ENCODE results near the gene OBSCN. TPM values are rescaled to one million over a fixed set of nuclear protein-coding genes. Genes with fewer than 3 reads are reported as not detected.

OBSCN gene
- total RNA-seq, 1 experiment from 2014 or later: 5.6 TPM

DNA sequence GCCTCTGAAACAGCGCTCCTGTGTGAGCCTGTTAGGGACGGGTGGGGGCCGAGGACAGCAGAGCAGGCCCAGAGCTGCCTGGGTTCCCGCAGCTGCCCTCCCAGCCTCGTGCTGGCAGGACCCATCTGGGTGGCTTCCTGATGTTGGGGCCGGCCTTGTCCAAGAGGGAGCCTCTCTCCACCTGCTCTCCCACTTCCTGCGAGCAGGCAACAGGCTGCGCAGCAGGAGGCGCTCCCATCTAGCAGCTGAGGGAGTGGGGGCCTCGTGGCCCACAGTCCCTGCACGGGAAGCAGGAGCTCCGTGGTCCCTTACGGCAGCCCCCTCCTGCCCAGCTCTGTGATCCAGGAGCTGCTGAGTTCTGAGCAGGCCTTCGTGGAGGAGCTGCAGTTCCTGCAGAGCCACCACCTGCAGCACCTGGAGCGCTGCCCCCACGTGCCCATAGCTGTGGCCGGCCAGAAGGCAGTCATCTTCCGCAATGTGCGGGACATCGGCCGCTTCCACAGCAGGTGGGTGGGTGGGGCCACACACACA lies 130.7 kb downstream of the OBSCN start:
- Mint-ChIP-seq H3K4me1 (ENCODE audit: low read depth, unreplicated experiment) (no peaks in the 10 kb centered on the region), H3K4me3 (ENCODE audit: unreplicated experiment) (no peak overlapping the region), H3K9me3 (ENCODE audit: unreplicated experiment) (no peaks in the 10 kb centered on the region), H3K27me3 (ENCODE audit: insufficient read depth, unreplicated experiment) (no peaks in the 10 kb centered on the region), H3K36me3 (ENCODE audit: insufficient read depth, unreplicated experiment) (no peaks in the 10 kb centered on the region), H3K27ac (ENCODE audit: unreplicated experiment) (no peak overlapping the region)
- BruUV-seq (replicated peaks): no TSS peak
- TF ChIP-seq, protein P1, sequence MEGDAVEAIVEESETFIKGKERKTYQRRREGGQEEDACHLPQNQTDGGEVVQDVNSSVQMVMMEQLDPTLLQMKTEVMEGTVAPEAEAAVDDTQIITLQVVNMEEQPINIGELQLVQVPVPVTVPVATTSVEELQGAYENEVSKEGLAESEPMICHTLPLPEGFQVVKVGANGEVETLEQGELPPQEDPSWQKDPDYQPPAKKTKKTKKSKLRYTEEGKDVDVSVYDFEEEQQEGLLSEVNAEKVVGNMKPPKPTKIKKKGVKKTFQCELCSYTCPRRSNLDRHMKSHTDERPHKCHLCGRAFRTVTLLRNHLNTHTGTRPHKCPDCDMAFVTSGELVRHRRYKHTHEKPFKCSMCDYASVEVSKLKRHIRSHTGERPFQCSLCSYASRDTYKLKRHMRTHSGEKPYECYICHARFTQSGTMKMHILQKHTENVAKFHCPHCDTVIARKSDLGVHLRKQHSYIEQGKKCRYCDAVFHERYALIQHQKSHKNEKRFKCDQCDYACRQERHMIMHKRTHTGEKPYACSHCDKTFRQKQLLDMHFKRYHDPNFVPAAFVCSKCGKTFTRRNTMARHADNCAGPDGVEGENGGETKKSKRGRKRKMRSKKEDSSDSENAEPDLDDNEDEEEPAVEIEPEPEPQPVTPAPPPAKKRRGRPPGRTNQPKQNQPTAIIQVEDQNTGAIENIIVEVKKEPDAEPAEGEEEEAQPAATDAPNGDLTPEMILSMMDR (IDR thresholded peaks at IDR 0.05; ENCODE audit: insufficient read depth in 1 of 2, low read depth in 1 of 2, low read length in 1 of 2, severe bottlenecking in 1 of 2, unreplicated experiment in 1 of 2): no peak
- Histone ChIP-seq H3K36me3 (ENCODE audit: control insufficient read depth, insufficient read depth, low read length) (no peaks in the 10 kb centered on the region), H3K4me1 (no peaks in the 10 kb centered on the region), H3K27me3 (replicated peaks; ENCODE audit: control insufficient read depth, insufficient read depth, low read length) (no peaks in the 10 kb centered on the region), H3K4me3 (ENCODE audit: low read depth, low read length) (no peak overlapping the region), H3K9me3 (no peaks in the 10 kb centered on the region)
- intact Hi-C loops (cut with micrococcal nuclease; ENCODE audit: unreplicated experiment): no loop called here
- ChIA-PET POLR2A (no interaction called here), CTCF (interaction anchor here (0.7 kb wide), 2 partner anchors 17 to 114 kb away, joined by 3 to 7 read pairs; no protein-coding TSS in a partner anchor)
- DNase-seq: peak in 1 of 2 experiments; percentile 21

DNA sequence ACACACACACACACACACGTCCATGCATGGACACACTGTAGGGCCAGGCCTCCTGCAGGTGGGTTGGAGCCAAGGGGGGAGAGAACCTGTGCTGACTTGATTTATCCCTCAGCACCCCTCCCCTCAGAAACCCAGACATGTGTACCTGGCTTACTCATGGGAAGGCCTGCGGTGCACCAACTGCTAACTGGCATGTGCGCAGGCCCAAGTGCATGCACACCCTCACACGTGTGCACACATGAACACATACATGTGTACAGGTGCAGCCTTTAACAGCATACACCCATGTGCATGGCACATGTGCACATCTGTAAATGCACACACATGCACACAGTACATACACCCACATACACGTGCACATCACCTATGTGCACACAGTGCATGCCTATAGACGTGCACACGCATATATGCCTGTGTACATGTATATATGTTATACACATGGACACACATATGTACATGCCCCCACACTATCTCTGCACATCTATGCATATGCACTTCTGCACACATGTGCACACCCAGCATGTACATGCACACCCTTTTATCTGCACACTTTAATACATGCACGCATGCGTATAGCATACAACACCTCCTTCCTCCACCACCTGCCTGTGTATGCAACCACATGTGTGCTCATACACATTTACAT lies 131.3 kb downstream of the OBSCN start:
- no peaks in the 10 kb centered on the region for H3K36me3 Mint-ChIP-seq (ENCODE audit: insufficient read depth, unreplicated experiment)
- H3K27me3 Mint-ChIP-seq (ENCODE audit: insufficient read depth, unreplicated experiment): no peaks in the 10 kb centered on the region
- H3K9me3 Mint-ChIP-seq (ENCODE audit: unreplicated experiment): no peaks in the 10 kb centered on the region
- no peaks in the 10 kb centered on the region for H3K4me1 ChIP-seq
- H3K4me3 ChIP-seq (ENCODE audit: low read depth, low read length): no peak overlapping the region
- intact Hi-C loops (cut with micrococcal nuclease; ENCODE audit: unreplicated experiment): no loop called here
- peak in 1 of 2 experiments; percentile 17 for DNase-seq
- TF ChIP-seq, protein P1 (IDR thresholded peaks at IDR 0.05; ENCODE audit: insufficient read depth in 1 of 2, low read depth in 1 of 2, low read length in 1 of 2, severe bottlenecking in 1 of 2, unreplicated experiment in 1 of 2): no peak
- POLR2A ChIA-PET: no interaction called here
- BruUV-seq (replicated peaks): no TSS peak
- no peak overlapping the region for H3K27ac Mint-ChIP-seq (ENCODE audit: unreplicated experiment)
- CTCF ChIA-PET: interaction anchor here (0.7 kb wide), 2 partner anchors 16 to 114 kb away, joined by 3 to 7 read pairs; no protein-coding TSS in a partner anchor
- H3K4me3 Mint-ChIP-seq (ENCODE audit: unreplicated experiment): no peak overlapping the region
- no peaks in the 10 kb centered on the region for H3K27me3 ChIP-seq (replicated peaks; ENCODE audit: control insufficient read depth, insufficient read depth, low read length)
- no peaks in the 10 kb centered on the region for H3K36me3 ChIP-seq (ENCODE audit: control insufficient read depth, insufficient read depth, low read length)
- H3K4me1 Mint-ChIP-seq (ENCODE audit: low read depth, unreplicated experiment): no peaks in the 10 kb centered on the region
- no peaks in the 10 kb centered on the region for H3K9me3 ChIP-seq

DNA sequence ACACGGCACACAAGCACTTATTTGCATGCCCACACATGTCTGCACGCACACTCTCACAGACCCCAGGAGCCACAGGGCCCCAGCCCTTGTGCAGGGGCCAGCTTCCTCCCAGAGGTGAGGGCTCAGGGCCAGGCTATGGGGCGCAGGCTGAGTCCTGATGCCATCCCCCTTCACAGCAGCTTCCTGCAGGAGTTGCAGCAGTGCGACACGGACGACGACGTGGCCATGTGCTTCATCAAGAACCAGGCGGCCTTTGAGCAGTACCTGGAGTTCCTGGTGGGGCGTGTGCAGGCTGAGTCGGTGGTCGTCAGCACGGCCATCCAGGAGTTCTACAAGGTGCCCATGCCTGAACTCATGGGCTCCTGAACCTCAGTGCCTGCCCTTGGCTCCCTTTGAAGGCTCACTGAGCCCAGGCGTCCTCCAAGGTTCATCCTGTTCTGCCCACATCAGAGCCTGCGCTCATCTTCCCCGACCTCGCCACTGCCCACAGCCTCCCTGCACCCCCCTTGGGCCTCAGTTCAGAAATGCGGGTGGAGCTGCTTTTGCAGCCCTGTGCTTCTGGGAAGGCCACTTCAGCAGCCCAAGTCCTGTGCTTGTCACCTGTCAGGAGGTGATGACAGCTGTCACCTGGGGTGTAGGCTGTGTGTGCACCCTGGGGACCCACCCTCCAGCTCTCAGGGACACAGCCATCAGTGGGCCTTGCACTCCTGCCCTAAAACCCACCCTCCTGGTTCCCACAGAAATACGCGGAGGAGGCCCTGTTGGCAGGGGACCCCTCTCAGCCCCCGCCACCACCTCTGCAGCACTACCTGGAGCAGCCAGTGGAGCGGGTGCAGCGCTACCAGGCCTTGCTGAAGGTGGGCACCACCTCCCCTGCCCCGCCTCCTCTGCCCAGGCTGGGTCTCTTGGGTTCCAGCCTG lies 132.2 kb downstream of the OBSCN start:
- CTCF ChIA-PET: no interaction called here
- Mint-ChIP-seq H3K9me3 (ENCODE audit: unreplicated experiment) (no peaks in the 10 kb centered on the region), H3K4me3 (ENCODE audit: unreplicated experiment) (no peak overlapping the region), H3K36me3 (ENCODE audit: insufficient read depth, unreplicated experiment) (no peaks in the 10 kb centered on the region), H3K4me1 (ENCODE audit: low read depth, unreplicated experiment) (no peaks in the 10 kb centered on the region), H3K27me3 (ENCODE audit: insufficient read depth, unreplicated experiment) (no peaks in the 10 kb centered on the region), H3K27ac (ENCODE audit: unreplicated experiment) (no peak overlapping the region)
- no peaks in the 10 kb centered on the region for H3K36me3 ChIP-seq (ENCODE audit: control insufficient read depth, insufficient read depth, low read length)
- TF ChIP-seq, protein P1 (IDR thresholded peaks at IDR 0.05; ENCODE audit: insufficient read depth in 1 of 2, low read depth in 1 of 2, low read length in 1 of 2, severe bottlenecking in 1 of 2, unreplicated experiment in 1 of 2): no peak
- no peaks in the 10 kb centered on the region for H3K27me3 ChIP-seq (replicated peaks; ENCODE audit: control insufficient read depth, insufficient read depth, low read length)
- BruUV-seq (replicated peaks): no TSS peak
- intact Hi-C loops (cut with micrococcal nuclease; ENCODE audit: unreplicated experiment): no loop called here
- DNase-seq: peak in 1 of 2 experiments; percentile 24
- POLR2A ChIA-PET: no interaction called here
- no peak overlapping the region for H3K4me3 ChIP-seq (ENCODE audit: low read depth, low read length)
- no peaks in the 10 kb centered on the region for H3K9me3 ChIP-seq
- no peaks in the 10 kb centered on the region for H3K4me1 ChIP-seq
